ENCODE data around the gene KBTBD4.
"Not testable (repeated sequence)": the region's sequence is repeated elsewhere in the genome, so short reads cannot be mapped to it uniquely, and the experiment has no call there.

Gene KBTBD4

GRCh38 chr11:47558695-47559094, 20.1 kb downstream of the KBTBD4 start:
- no peak for DNase-seq

GRCh38 chr11:47557004-47557403, 21.8 kb downstream of the KBTBD4 start:
- DNase-seq: not testable (repeated sequence)

- peak; percentile 66 for DNase-seq
These were observed 25.4 kb downstream of the KBTBD4 start for GRCh38 chr11:47553406-47553743.

- DNase-seq: peak; percentile 86
These were observed 26.0 kb downstream of the KBTBD4 start, which contains the start of gene CELF1 for GRCh38 chr11:47552566-47553405. CELF1 (minus strand) TSS chr11:47553132; CDS start chr11:47499523, 53,609 bp downstream.

- no peak for DNase-seq
These were observed 26.7 kb downstream of the KBTBD4 start for GRCh38 chr11:47552056-47552565.

GRCh38 chr11:47551086-47551485, 27.7 kb downstream of the KBTBD4 start:
- DNase-seq: no peak

GRCh38 chr11:47550288-47551047, 28.3 kb downstream of the KBTBD4 start:
- DNase-seq: no peak

- not testable (repeated sequence) for DNase-seq
These were observed 32.5 kb downstream of the KBTBD4 start for GRCh38 chr11:47546274-47546673.

GRCh38 chr11:47545298-47545697, 33.5 kb downstream of the KBTBD4 start:
- DNase-seq: no peak

- no peak for DNase-seq
These were observed 37.7 kb downstream of the KBTBD4 start for GRCh38 chr11:47541070-47541469.

GRCh38 chr11:47539681-47540039, 39.1 kb downstream of the KBTBD4 start:
- no peak for DNase-seq

GRCh38 chr11:47538741-47539565, 39.8 kb downstream of the KBTBD4 start:
- DNase-seq: peak; percentile 59

GRCh38 chr11:47536915-47537314, 41.9 kb downstream of the KBTBD4 start:
- no peak for DNase-seq

- DNase-seq: no peak
These were observed 44.0 kb downstream of the KBTBD4 start for GRCh38 chr11:47534704-47535251.

GRCh38 chr11:47533690-47534151, 45.0 kb downstream of the KBTBD4 start:
- DNase-seq: no peak

- no peak for DNase-seq
These were observed 46.1 kb downstream of the KBTBD4 start for GRCh38 chr11:47532597-47533213.

GRCh38 chr11:47531666-47532065, 47.1 kb downstream of the KBTBD4 start:
- DNase-seq: no peak

- DNase-seq: not testable (repeated sequence)
These were observed 48.0 kb downstream of the KBTBD4 start for GRCh38 chr11:47530721-47531120.

- DNase-seq: no peak
These were observed 48.8 kb downstream of the KBTBD4 start for GRCh38 chr11:47529951-47530350.

- no peak for DNase-seq
These were observed 51.6 kb downstream of the KBTBD4 start for GRCh38 chr11:47527186-47527585.

GRCh38 chr11:47526032-47526431, 52.7 kb downstream of the KBTBD4 start:
- not testable (repeated sequence) for DNase-seq

GRCh38 chr11:47524291-47524874, 54.4 kb downstream of the KBTBD4 start:
- DNase-seq: no peak

Measured in DMS153 (cell line).